ENCODE data around the gene ROR1. TPM values are rescaled to one million over a fixed set of nuclear protein-coding genes. Genes with fewer than 3 reads are reported as not detected.
A peak's percentile ranks its signal among the peaks of the same experiment; 100 is the strongest.

Gene ROR1
- total RNA-seq, 1 experiment from 2014 or later = 19.0 TPM

- Histone ChIP-seq H3K36me3 (ENCODE audit: low read depth) (no peaks in the 10 kb centered on the region), H3K27ac (no peak overlapping the region), H3F3A (ENCODE audit: insufficient read depth, low read depth) (no peaks in the 10 kb centered on the region; the same call in 1 of the 2 replicates), H2AFZ (no peak overlapping the region), H3K27me3 (ENCODE audit: insufficient read depth, low read depth) (no peaks in the 10 kb centered on the region), H3K4me3 (no peak overlapping the region), H3K9me2 (ENCODE audit: insufficient read depth) (no peaks in the 10 kb centered on the region), H3K79me2 (ENCODE audit: low read depth) (0 out of 2 replicates have a peak, but pooled peaks cover 7% of the 10 kb centered on the region), H4K20me1 (ENCODE audit: insufficient read depth) (no peaks in the 10 kb centered on the region), H3K9me3 (ENCODE audit: insufficient read depth, low read depth) (0 out of 2 replicates have a peak, but pooled peaks cover under 1% of the 10 kb centered on the region), H3K4me1 (replicated peaks; ENCODE audit: insufficient read depth) (peaks cover 10% of the 10 kb centered on the region), H3K4me2 (no peak overlapping the region)
- POLR2A ChIA-PET (ENCODE audit: unreplicated experiment) = no interaction called here
- no peak for DNase-seq
- CTCF ChIA-PET = no interaction called here
- TF ChIP-seq EZH2 (IDR thresholded peaks at IDR 0.05; ENCODE audit: low read depth) (no peak), CTCF (conservative IDR thresholded peaks at IDR 0.05) (no peak)
- intact Hi-C loops (cut with micrococcal nuclease; ENCODE audit: unreplicated experiment) = no loop called here
- BruUV-seq (replicated peaks) = no TSS peak
Measured at GRCh38 chr1:64049900-64050540, 276.2 kb downstream of the ROR1 start.

GRCh38 chr1:64050601-64051000, 276.8 kb downstream of the ROR1 start:
- CTCF ChIA-PET = no interaction called here
- POLR2A ChIA-PET (ENCODE audit: unreplicated experiment) = no interaction called here
- DNase-seq = no peak
- H3K27ac ChIP-seq = no peak overlapping the region
- no peak overlapping the region for H3K4me2 ChIP-seq
- H3F3A ChIP-seq (ENCODE audit: insufficient read depth, low read depth) = no peaks in the 10 kb centered on the region; the same call in 1 of the 2 replicates
- no peak overlapping the region for H2AFZ ChIP-seq
- no peaks in the 10 kb centered on the region for H3K36me3 ChIP-seq (ENCODE audit: low read depth)
- no TSS peak for BruUV-seq (replicated peaks)
- no peak for TF ChIP-seq EZH2 (IDR thresholded peaks at IDR 0.05; ENCODE audit: low read depth)
- TF ChIP-seq CTCF (conservative IDR thresholded peaks at IDR 0.05) = no peak
- intact Hi-C loops (cut with micrococcal nuclease; ENCODE audit: unreplicated experiment) = no loop called here
- no peaks in the 10 kb centered on the region for H3K9me3 ChIP-seq (ENCODE audit: insufficient read depth, low read depth)
- H3K79me2 ChIP-seq (ENCODE audit: low read depth) = 0 out of 2 replicates have a peak, but pooled peaks cover 4% of the 10 kb centered on the region
- no peaks in the 10 kb centered on the region for H3K9me2 ChIP-seq (ENCODE audit: insufficient read depth)
- H3K27me3 ChIP-seq (ENCODE audit: insufficient read depth, low read depth) = no peaks in the 10 kb centered on the region
- no peaks in the 10 kb centered on the region for H4K20me1 ChIP-seq (ENCODE audit: insufficient read depth)
- no peak overlapping the region for H3K4me3 ChIP-seq
- H3K4me1 ChIP-seq (replicated peaks; ENCODE audit: insufficient read depth) = peaks cover 10% of the 10 kb centered on the region

DNA sequence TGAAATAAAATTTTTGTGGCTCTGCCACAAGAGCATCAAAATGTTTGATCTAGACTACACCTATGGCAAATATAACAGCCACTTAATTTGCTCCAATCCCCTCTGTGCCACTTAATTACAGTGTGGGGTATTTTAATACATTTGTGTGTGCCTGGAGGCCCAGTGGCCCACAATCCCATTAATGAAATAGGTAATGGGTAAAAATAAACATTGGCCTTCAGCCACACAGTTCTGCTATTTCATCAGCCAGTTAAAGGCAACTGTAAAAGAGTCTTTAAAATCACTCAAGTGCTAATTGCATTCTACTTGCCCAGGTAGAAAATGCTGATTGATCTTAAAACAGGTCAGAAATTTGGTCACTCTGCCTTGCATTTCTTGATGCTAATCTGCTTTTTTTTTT, 278.0 kb downstream of the ROR1 start:
- Histone ChIP-seq H3K9me2 (ENCODE audit: insufficient read depth) (no peaks in the 10 kb centered on the region), H2AFZ (no peak overlapping the region), H3K4me2 (peak overlapping the region; percentile 9; the same call in 1 of the 2 replicates), H3K27ac (peak overlapping the region; percentile 61), H3F3A (ENCODE audit: insufficient read depth, low read depth) (no peaks in the 10 kb centered on the region; the same call in 1 of the 2 replicates), H3K36me3 (ENCODE audit: low read depth) (no peaks in the 10 kb centered on the region), H3K9me3 (ENCODE audit: insufficient read depth, low read depth) (no peaks in the 10 kb centered on the region), H4K20me1 (ENCODE audit: insufficient read depth) (no peaks in the 10 kb centered on the region), H3K79me2 (ENCODE audit: low read depth) (0 out of 2 replicates have a peak, but pooled peaks cover 3% of the 10 kb centered on the region), H3K4me3 (no peak overlapping the region), H3K27me3 (ENCODE audit: insufficient read depth, low read depth) (no peaks in the 10 kb centered on the region), H3K4me1 (replicated peaks; ENCODE audit: insufficient read depth) (peaks cover 10% of the 10 kb centered on the region)
- BruUV-seq (replicated peaks) = no TSS peak
- no peak for TF ChIP-seq CTCF (conservative IDR thresholded peaks at IDR 0.05)
- TF ChIP-seq EZH2 (IDR thresholded peaks at IDR 0.05; ENCODE audit: low read depth) = no peak
- ChIA-PET CTCF (no interaction called here), POLR2A (ENCODE audit: unreplicated experiment) (no interaction called here)
- intact Hi-C loops (cut with micrococcal nuclease; ENCODE audit: unreplicated experiment) = no loop called here
- DNase-seq = no peak
